GM23338 (cell line): ENCODE measurements around the gene LMF1.

Experiments used
- CREB1 ChIP-seq: fragments of 250-450 bp; sonication (Bioruptor Pico); IDR thresholded peaks from 2 replicates; pipeline ENCODE4 v1.5.0; 2020; ENCODE audit warnings: low read depth, mild to moderate bottlenecking, moderate library complexity
- EZH2 ChIP-seq: fragments of 200-600 bp; sonication (generic); IDR thresholded peaks from one replicate; pipeline ENCODE4 v1.8.0; 2017; ENCODE audit warnings: antibody characterized with exemption, mild to moderate bottlenecking, low read depth; ENCODE audit not compliant: unreplicated experiment
- EZH2phosphoT487 ChIP-seq: fragments of 200-600 bp; sonication (generic); IDR thresholded peaks from one replicate; pipeline ENCODE4 v1.8.1; 2018; ENCODE audit warnings: antibody characterized with exemption; ENCODE audit not compliant: unreplicated experiment
- POLR2AphosphoS5 ChIP-seq: IDR thresholded peaks from 2 replicates; pipeline ENCODE4 v1.6.1; 2016; ENCODE audit warnings: antibody characterized with exemption, low read depth
- TF ChIP-seq, protein P1 (sequence below), 2 experiments: fragments of 200-600 bp in 1 of 2; sonication (generic) in 1 of 2; conservative IDR thresholded peaks; 2 replicates each; pipeline versions ENCODE4 v1.5.1 to v1.6.1; 2016 to 2017; ENCODE audit warnings: antibody characterized with exemption in 2 of 2, low read depth in 2 of 2, mild to moderate bottlenecking in 2 of 2, moderate library complexity in 1 of 2

DNA sequence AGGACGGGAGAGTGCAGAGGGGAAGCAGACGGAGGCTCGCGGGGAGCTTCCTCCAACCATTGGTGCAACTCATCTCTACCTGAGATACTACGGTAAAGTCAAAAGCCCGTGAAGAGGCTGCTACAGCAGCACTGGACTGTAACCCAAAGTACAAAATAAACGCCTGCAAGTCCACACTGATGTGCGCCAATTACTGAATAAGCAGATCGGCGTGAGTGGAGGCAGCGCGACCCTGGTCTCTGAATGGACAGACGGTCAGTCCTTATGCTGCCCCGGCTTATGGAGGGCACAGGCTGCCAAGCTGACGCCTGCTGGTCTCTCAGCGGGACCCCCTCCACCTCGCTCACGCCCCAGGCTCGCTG is 58.5 kb downstream of the LMF1 start:
- no peak for TF ChIP-seq POLR2AphosphoS5
- TF ChIP-seq, protein P1, sequence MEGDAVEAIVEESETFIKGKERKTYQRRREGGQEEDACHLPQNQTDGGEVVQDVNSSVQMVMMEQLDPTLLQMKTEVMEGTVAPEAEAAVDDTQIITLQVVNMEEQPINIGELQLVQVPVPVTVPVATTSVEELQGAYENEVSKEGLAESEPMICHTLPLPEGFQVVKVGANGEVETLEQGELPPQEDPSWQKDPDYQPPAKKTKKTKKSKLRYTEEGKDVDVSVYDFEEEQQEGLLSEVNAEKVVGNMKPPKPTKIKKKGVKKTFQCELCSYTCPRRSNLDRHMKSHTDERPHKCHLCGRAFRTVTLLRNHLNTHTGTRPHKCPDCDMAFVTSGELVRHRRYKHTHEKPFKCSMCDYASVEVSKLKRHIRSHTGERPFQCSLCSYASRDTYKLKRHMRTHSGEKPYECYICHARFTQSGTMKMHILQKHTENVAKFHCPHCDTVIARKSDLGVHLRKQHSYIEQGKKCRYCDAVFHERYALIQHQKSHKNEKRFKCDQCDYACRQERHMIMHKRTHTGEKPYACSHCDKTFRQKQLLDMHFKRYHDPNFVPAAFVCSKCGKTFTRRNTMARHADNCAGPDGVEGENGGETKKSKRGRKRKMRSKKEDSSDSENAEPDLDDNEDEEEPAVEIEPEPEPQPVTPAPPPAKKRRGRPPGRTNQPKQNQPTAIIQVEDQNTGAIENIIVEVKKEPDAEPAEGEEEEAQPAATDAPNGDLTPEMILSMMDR (conservative IDR thresholded peaks at IDR 0.05; ENCODE audit: low read depth in 2 of 2): no peak
- TF ChIP-seq CREB1 (CRISPR knock-in tag): no peak
- no peak for TF ChIP-seq EZH2
- no peak for TF ChIP-seq EZH2phosphoT487
